RWPE1 (cell line): ENCODE data around the gene XG.

Experiments used
- CTCF ChIA-PET: fragments of 350-600 bp; sonication (Branson Sonifier 250); formaldehyde crosslinking; extraction: SDS; loops from one replicate; lab custom pipeline; 2021; lab: Yijun Ruan, JAX
- POLR2A ChIA-PET: fragments of 400-600 bp; formaldehyde crosslinking; extraction: SDS; loops from one replicate; lab custom pipeline; 2020; ENCODE audit warnings: antibody characterized with exemption; ENCODE audit not compliant: low non-redundant PET; lab: Yijun Ruan, JAX
- DNase-seq: peaks from one replicate; pipeline ENCODE4 v3.0.0; 2012; ENCODE audit warnings: low spot score
- H3K27ac ChIP-seq: fragments of 450-650 bp; 2 replicates; pipeline ENCODE4 v1.5.1; 2017
- CTCF ChIP-seq: fragments of 450-650 bp; conservative IDR thresholded peaks from 2 replicates; pipeline ENCODE4 v1.5.1; 2017; ENCODE audit warnings: low read depth, mild to moderate bottlenecking

Gene XG

DNA sequence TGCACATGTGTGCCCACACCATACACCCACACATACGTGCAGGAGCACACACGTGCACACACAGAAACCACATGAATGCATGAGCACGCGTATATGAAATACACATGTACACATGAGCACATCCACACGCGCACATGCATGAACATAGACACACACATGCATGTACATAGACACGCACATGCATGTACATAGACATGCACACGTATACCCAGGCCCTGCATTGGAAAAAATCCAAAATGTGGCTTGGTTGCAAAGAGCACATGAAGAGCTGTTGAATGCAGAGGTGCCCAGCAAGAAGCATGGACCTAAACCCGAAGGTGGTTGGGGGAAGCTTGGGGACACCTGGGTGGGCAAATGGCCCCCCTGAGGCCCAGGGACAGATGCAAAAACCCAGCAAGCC lies 42.3 kb upstream of the XG start:
- POLR2A ChIA-PET = no interaction called here
- CTCF ChIA-PET = no interaction called here
- H3K27ac ChIP-seq = peak overlapping the region; percentile 98
- DNase-seq = no peak
- no peak for TF ChIP-seq CTCF

DNA sequence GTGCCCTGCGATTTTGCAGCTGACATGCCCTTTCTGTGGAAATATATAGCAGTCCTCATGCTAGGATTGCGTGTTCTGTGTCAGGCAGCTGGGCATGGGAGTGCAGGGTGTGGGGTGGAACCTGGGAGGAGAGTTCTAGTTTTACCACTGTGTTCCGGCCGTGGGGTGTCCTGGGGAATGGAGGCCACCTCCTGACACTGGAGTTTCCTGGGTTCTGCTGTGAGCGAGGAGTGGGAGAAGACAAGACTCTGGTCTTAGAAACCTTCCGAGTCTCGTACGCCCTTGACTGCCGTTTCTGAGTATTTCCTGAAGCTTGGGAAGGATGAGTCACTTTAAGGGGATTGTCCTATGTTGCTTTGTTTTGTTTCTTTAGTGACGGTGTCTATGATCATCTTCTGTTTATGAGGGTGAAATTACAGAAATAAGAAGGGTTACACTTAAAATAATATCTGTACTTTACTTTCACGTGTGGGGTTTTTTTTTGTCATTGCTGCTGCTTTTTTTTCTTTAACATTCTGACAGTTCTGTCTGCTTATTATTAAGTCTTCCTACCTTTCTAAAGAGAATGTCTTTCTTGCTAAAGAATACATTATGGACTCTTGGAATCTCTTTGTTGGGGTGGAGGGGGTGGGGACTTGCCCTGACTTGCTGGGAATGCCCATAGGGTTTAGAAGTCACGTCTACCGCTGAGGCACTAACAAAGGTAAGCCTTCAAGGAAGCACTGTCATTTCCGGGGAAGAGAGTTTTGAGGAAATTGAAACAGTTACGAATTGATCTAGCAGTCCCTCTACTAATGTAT lies 41.6 kb upstream of the XG start:
- peak; percentile 76 for DNase-seq
- peak overlapping the region; percentile 98 for H3K27ac ChIP-seq
- CTCF ChIA-PET = no interaction called here
- POLR2A ChIA-PET = no interaction called here
- TF ChIP-seq CTCF = no peak

GRCh38 chrX:2711441-2711840 lies 40.4 kb upstream of the XG start:
- ChIA-PET POLR2A (no interaction called here), CTCF (no interaction called here)
- peak overlapping the region; percentile 47; the same call in 1 of the 2 replicates for H3K27ac ChIP-seq
- TF ChIP-seq CTCF = no peak
- DNase-seq = no peak

GRCh38 chrX:2712428-2712827 lies 39.4 kb upstream of the XG start:
- H3K27ac ChIP-seq = no peak overlapping the region
- TF ChIP-seq CTCF = no peak
- CTCF ChIA-PET = no interaction called here
- POLR2A ChIA-PET = no interaction called here
- no peak for DNase-seq

GRCh38 chrX:2712890-2713840 lies 38.7 kb upstream of the XG start:
- DNase-seq = no peak
- no peak for TF ChIP-seq CTCF
- POLR2A ChIA-PET = no interaction called here
- H3K27ac ChIP-seq = no peak overlapping the region
- CTCF ChIA-PET = no interaction called here

DNA sequence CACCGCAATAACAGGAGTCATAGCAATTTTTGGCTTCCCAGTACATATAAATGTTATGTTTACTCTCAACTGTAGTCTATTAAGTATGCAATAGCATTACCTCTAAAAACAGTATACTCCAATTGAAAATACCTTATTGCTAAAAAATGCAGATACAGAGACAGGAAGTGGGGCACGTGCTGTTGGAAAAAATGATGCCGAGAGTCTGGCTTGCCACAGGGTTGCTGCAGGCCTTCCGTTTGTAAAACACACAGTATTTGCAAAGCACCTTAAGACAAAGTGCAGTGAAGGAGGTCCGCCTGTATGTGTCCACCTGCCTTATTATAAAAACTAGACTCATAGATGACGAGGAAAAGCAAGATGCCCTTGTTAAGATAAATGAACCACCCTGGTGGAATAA lies 37.3 kb upstream of the XG start:
- no peak for DNase-seq
- CTCF ChIA-PET = no interaction called here
- POLR2A ChIA-PET = no interaction called here
- no peak for TF ChIP-seq CTCF
- no peak overlapping the region for H3K27ac ChIP-seq
